HCT116 (cell line): ENCODE measurements around the gene RRAGD. TPM values are rescaled to one million over a fixed set of nuclear protein-coding genes. Genes with fewer than 3 reads are reported as not detected.

ENCODE experiments used
- ATAC-seq: fragments of 200-7000 bp; cut with Tn5 transposase; 2 replicates; pipeline ENCODE4 v1.9.1; 2020; ENCODE audit warnings: mild to moderate bottlenecking, moderate library complexity
- BruUV-seq: library from RNA; stranded (reverse); fragments of 400-500 nt; replicated peaks from 2 replicates; lab custom pipeline; 2021; lab: Mats Ljungman, UMichigan
- CTCF ChIA-PET: fragments of 300-600 bp; sonication (Branson Sonifier 250); formaldehyde crosslinking; loops from one replicate; lab custom pipeline; 2021; ENCODE audit warnings: antibody characterized with exemption; lab: Charles Lee
- POLR2A ChIA-PET: fragments of 300-600, 350-600 bp; sonication (Branson Sonifier 250); formaldehyde crosslinking; loops from one replicate; lab custom pipeline; 2021; ENCODE audit warnings: antibody characterized with exemption; lab: Charles Lee
- RAD21 ChIA-PET, 2 experiments: fragments of 300-600 bp; sonication (Branson Sonifier 250); formaldehyde crosslinking; loops; one replicate each; lab custom pipeline; 2023; ENCODE audit warnings: low total read pairs in 2 of 2; ENCODE audit not compliant: uncharacterized antibody in 2 of 2, unreplicated experiment in 2 of 2, low non-redundant PET in 1 of 2; lab: Charles Lee
- DNase-seq: peaks from one replicate; pipeline ENCODE4 v3.0.0-alpha.2; 2010; ENCODE audit warnings: low read depth, low spot score
- H2AFZ ChIP-seq: fragments of 200-600 bp; shearing (Covaris generic), sonication (generic); 2 replicates; pipeline ENCODE4 v1.6.1; 2017; ENCODE audit warnings: low read depth, mixed run types, mixed read lengths, antibody characterized with exemption, low read length; ENCODE audit not compliant: poor library complexity, severe bottlenecking
- H3K27ac ChIP-seq: 2 replicates; pipeline ENCODE4 v1.5.1; 2012; ENCODE audit warnings: low read depth, low read length
- H3K27me3 ChIP-seq: fragments of 200-600 bp; sonication (generic); 2 replicates; pipeline ENCODE4 v1.6.1; 2016; ENCODE audit warnings: mixed run types, low read length, mixed read lengths; ENCODE audit not compliant: insufficient read depth
- H3K36me3 ChIP-seq, 2 experiments: fragments of 200-500 bp in 1 of 2; fragments of 200-600 bp in 1 of 2; sonication (Bioruptor generic) in 1 of 2; sonication (generic) in 1 of 2; 2 replicates each; pipeline versions ENCODE4 v1.5.1 to v1.6.1; 2014 to 2016; ENCODE audit warnings: low read length in 2 of 2, inconsistent platforms in 1 of 2, mixed read lengths in 1 of 2, mixed run types in 1 of 2; ENCODE audit not compliant: insufficient read depth in 2 of 2, control insufficient read depth in 1 of 2
- H3K4me1 ChIP-seq, 2 experiments: fragments of 200-600 bp in 1 of 2; sonication (generic) in 1 of 2; 2 replicates each; pipeline versions ENCODE4 v1.5.1 to v1.6.1; 2012 to 2017; ENCODE audit warnings: low read length in 2 of 2, inconsistent platforms in 1 of 2, mild to moderate bottlenecking in 1 of 2, mixed read lengths in 1 of 2, mixed run types in 1 of 2, moderate library complexity in 1 of 2; ENCODE audit not compliant: insufficient read depth in 2 of 2, control insufficient read depth in 1 of 2
- H3K4me2 ChIP-seq: fragments of 200-600 bp; sonication (generic); 2 replicates; pipeline ENCODE4 v1.6.1; 2017; ENCODE audit warnings: mixed run types, low read length, mixed read lengths
- H3K4me3 ChIP-seq, 2 experiments: fragments of 200-600 bp in 1 of 2; sonication (generic) in 1 of 2; replicated peaks in 1 of 2; 2 replicates each; pipeline ENCODE4 v1.5.1; 2011 to 2016; ENCODE audit warnings: low read length in 2 of 2, control low read depth in 1 of 2, low read depth in 1 of 2, mild to moderate bottlenecking in 1 of 2, mixed read lengths in 1 of 2, mixed run types in 1 of 2
- H3K79me2 ChIP-seq: fragments of 200-600 bp; sonication (generic); 2 replicates; pipeline ENCODE4 v1.6.1; 2017; ENCODE audit warnings: mild to moderate bottlenecking, mixed run types, low read length, moderate library complexity, mixed read lengths; ENCODE audit not compliant: insufficient read depth
- H3K9ac ChIP-seq: fragments of 200-600 bp; sonication (generic); 2 replicates; pipeline ENCODE4 v1.6.1; 2016; ENCODE audit warnings: low read length, mixed read lengths
- H3K9me2 ChIP-seq: fragments of 200-600 bp; sonication (generic), shearing (Covaris generic); 2 replicates; pipeline ENCODE4 v1.6.1; 2017; ENCODE audit warnings: mixed run types, mild to moderate bottlenecking, moderate library complexity; ENCODE audit not compliant: insufficient read depth
- H3K9me3 ChIP-seq, 2 experiments: fragments of 200-500 bp in 1 of 2; fragments of 200-600 bp in 1 of 2; sonication (Bioruptor generic) in 1 of 2; sonication (generic) in 1 of 2; 2 replicates each; pipeline ENCODE4 v1.6.1; 2014 to 2017; ENCODE audit warnings: low read length in 2 of 2, mixed read lengths in 2 of 2, inconsistent platforms in 1 of 2, low read depth in 1 of 2, mild to moderate bottlenecking in 1 of 2, mixed run types in 1 of 2, moderate library complexity in 1 of 2; ENCODE audit not compliant: control insufficient read depth in 1 of 2, insufficient read depth in 1 of 2
- H4K20me1 ChIP-seq: fragments of 200-600 bp; sonication (generic), shearing (Covaris generic); 2 replicates; pipeline ENCODE4 v1.6.1; 2017; ENCODE audit warnings: mixed run types, mild to moderate bottlenecking, moderate library complexity; ENCODE audit not compliant: insufficient read depth
- ATF3 ChIP-seq: IDR thresholded peaks from 2 replicates; pipeline ENCODE4 v1.6.1; 2012
- CBX3 ChIP-seq: IDR thresholded peaks from 2 replicates; pipeline ENCODE4 v1.6.1; 2012; ENCODE audit warnings: low read depth
- ELF1 ChIP-seq: IDR thresholded peaks from 2 replicates; pipeline ENCODE4 v1.6.1; 2012; ENCODE audit warnings: low read depth, borderline replicate concordance
- EZH2 ChIP-seq: fragments of 200-600 bp; sonication (generic); IDR thresholded peaks from 2 replicates; pipeline ENCODE4 v1.6.1; 2017; ENCODE audit warnings: antibody characterized with exemption, mixed run types
- EZH2phosphoT487 ChIP-seq: fragments of 200-600 bp; IDR thresholded peaks from 2 replicates; pipeline ENCODE4 v1.6.1; 2018; ENCODE audit warnings: antibody characterized with exemption, borderline replicate concordance
- JUND ChIP-seq: IDR thresholded peaks from 2 replicates; pipeline ENCODE4 v1.6.1; 2012
- MAX ChIP-seq: IDR thresholded peaks from 2 replicates; pipeline ENCODE4 v1.6.1; 2012
- POLR2A ChIP-seq: IDR thresholded peaks from 2 replicates; pipeline ENCODE4 v1.7.0; 2011; ENCODE audit warnings: borderline replicate concordance; ENCODE audit not compliant: insufficient read depth, insufficient read length; ENCODE audit errors: extremely low read depth
- POLR2AphosphoS5 ChIP-seq: IDR thresholded peaks from 2 replicates; pipeline ENCODE4 v1.6.1; 2011; ENCODE audit warnings: mild to moderate bottlenecking, low read depth, low read length, moderate library complexity
- SP1 ChIP-seq: IDR thresholded peaks from 2 replicates; pipeline ENCODE4 v1.6.1; 2012; ENCODE audit warnings: low read depth
- TCF7L2 ChIP-seq: IDR thresholded peaks from 2 replicates; pipeline ENCODE4 v1.7.0; 2011; ENCODE audit warnings: borderline replicate concordance, inconsistent platforms; ENCODE audit not compliant: insufficient read depth, insufficient read length; ENCODE audit errors: extremely low read depth
- YY1 ChIP-seq: IDR thresholded peaks from 2 replicates; pipeline ENCODE4 v1.6.1; 2011; ENCODE audit warnings: low read length, low read depth, moderate library complexity, mild to moderate bottlenecking; ENCODE audit not compliant: insufficient replicate concordance; ENCODE audit errors: extremely low read depth
- ZBTB33 ChIP-seq: IDR thresholded peaks from 2 replicates; pipeline ENCODE4 v1.6.1; 2011; ENCODE audit warnings: mild to moderate bottlenecking, low read length, moderate library complexity; ENCODE audit not compliant: insufficient replicate concordance; ENCODE audit errors: extremely low read depth
- ZNF274 ChIP-seq: fragments of 200-500 bp; sonication (Bioruptor generic); IDR thresholded peaks from 2 replicates; pipeline ENCODE4 v1.6.1; 2014; ENCODE audit warnings: mild to moderate bottlenecking, low read depth, low read length, inconsistent platforms
- intact Hi-C: fragments of 100-400 bp; cut with micrococcal nuclease; formaldehyde crosslinking; loops from 2 replicates; pipeline ENCODE4 v1.10.0; 2022
- total RNA-seq: library from RNA; stranded (reverse); gene quantifications from one replicate; pipeline ENCODE4 v1.2.1, GENCODE V29; 2021; ENCODE audit not compliant: unreplicated experiment

Gene RRAGD
- total RNA-seq, 1 experiment from 2014 or later = 15.9 TPM

GRCh38 chr6:89339565-89339964 is 72.5 kb downstream of the RRAGD start:
- CTCF ChIA-PET = no interaction called here
- TF ChIP-seq CBX3 (no peak), POLR2AphosphoS5 (no peak)
- TF ChIP-seq, all 23 proteins: peak for 0
- POLR2A ChIA-PET = interaction anchor here (1.2 kb wide), 1 partner anchor 15 kb away, joined by 3 read pairs; no protein-coding TSS in a partner anchor

GRCh38 chr6:89335164-89335563 is 76.9 kb downstream of the RRAGD start:
- no peak for DNase-seq
- H3K4me2 ChIP-seq = no peak overlapping the region
- ATAC-seq = no peak
- H3K9ac ChIP-seq = no peak overlapping the region
- no peaks in the 10 kb centered on the region for H3K79me2 ChIP-seq
- no peak overlapping the region for H2AFZ ChIP-seq
- H3K9me2 ChIP-seq = no peaks in the 10 kb centered on the region
- CTCF ChIA-PET = interaction anchor here (2.0 kb wide), 1 partner anchor 37 kb away, joined by 4 read pairs; no protein-coding TSS in a partner anchor
- intact Hi-C loops = no loop called here
- H3K4me3 ChIP-seq = no peak overlapping the region
- peaks cover 0 to 5% of the 10 kb centered on the region in 2 experiments; a peak in 3 of 4 replicates for H3K36me3 ChIP-seq
- H3K27ac ChIP-seq = no peak overlapping the region
- H3K9me3 ChIP-seq = no peaks in the 10 kb centered on the region
- no TSS peak for BruUV-seq
- H3K27me3 ChIP-seq = no peaks in the 10 kb centered on the region
- H3K4me1 ChIP-seq = peaks cover 3 to 6% of the 10 kb centered on the region in 2 experiments; a peak in 3 of 4 replicates
- RAD21 ChIA-PET = no interaction called here
- H4K20me1 ChIP-seq = no peaks in the 10 kb centered on the region
- POLR2A ChIA-PET = no interaction called here
- no peak for TF ChIP-seq POLR2A
- TF ChIP-seq POLR2AphosphoS5 = no peak
- TF ChIP-seq SP1 = no peak
- TF ChIP-seq CBX3 = no peak
- TF ChIP-seq ZNF274 = no peak
- no peak for TF ChIP-seq JUND
- no peak for TF ChIP-seq ELF1
- no peak for TF ChIP-seq ATF3
- TF ChIP-seq MAX = no peak
- no peak for TF ChIP-seq TCF7L2
- no peak for TF ChIP-seq ZBTB33
- no peak for TF ChIP-seq EZH2
- TF ChIP-seq YY1 = no peak
- no peak for TF ChIP-seq EZH2phosphoT487

More at GRCh38 chr6:89339565-89339964, 72.5 kb downstream of the RRAGD start:
- no peak overlapping the region for H3K27ac ChIP-seq
- DNase-seq (no peak), ATAC-seq (peak; percentile 60)
- no peak overlapping the region for H3K4me3 ChIP-seq
- no peaks in the 10 kb centered on the region for H3K9me3 ChIP-seq
- H3K9me2 ChIP-seq = no peaks in the 10 kb centered on the region
- H3K36me3 ChIP-seq = peaks cover 3 to 5% of the 10 kb centered on the region in 2 experiments; a peak in 2 of 4 replicates
- RAD21 ChIA-PET = no interaction called here
- no peak overlapping the region for H3K9ac ChIP-seq
- no peaks in the 10 kb centered on the region for H3K27me3 ChIP-seq
- H2AFZ ChIP-seq = no peak overlapping the region
- peaks cover 3 to 9% of the 10 kb centered on the region in 2 experiments; a peak in 3 of 4 replicates for H3K4me1 ChIP-seq
- 0 out of 2 replicates have a peak, but pooled peaks cover under 1% of the 10 kb centered on the region for H4K20me1 ChIP-seq
- H3K79me2 ChIP-seq = peaks cover 12% of the 10 kb centered on the region
- no TSS peak for BruUV-seq
- intact Hi-C loops = no loop called here
- peak overlapping the region; percentile 24; the same call in 1 of the 2 replicates for H3K4me2 ChIP-seq
